Mammary epithelial cell (primary cell): ENCODE data around the gene ERVK3-1.

Experiments used
- EZH2 ChIP-seq: IDR thresholded peaks from 2 replicates; pipeline ENCODE4 v1.6.1; 2012; ENCODE audit warnings: low read length, inconsistent platforms, borderline replicate concordance
- TF ChIP-seq, protein P1 (sequence below), 2 donors: IDR thresholded peaks in 1 of 2; conservative IDR thresholded peaks in 1 of 2; 2 replicates each; pipeline ENCODE4 v1.5.1; 2011 to 2012; ENCODE audit warnings: inconsistent platforms in 2 of 2, low read length in 2 of 2, mild to moderate bottlenecking in 2 of 2, control low read depth in 1 of 2, low read depth in 1 of 2; ENCODE audit not compliant: insufficient read depth in 1 of 2; ENCODE audit errors: extremely low read depth in 1 of 2

DNA sequence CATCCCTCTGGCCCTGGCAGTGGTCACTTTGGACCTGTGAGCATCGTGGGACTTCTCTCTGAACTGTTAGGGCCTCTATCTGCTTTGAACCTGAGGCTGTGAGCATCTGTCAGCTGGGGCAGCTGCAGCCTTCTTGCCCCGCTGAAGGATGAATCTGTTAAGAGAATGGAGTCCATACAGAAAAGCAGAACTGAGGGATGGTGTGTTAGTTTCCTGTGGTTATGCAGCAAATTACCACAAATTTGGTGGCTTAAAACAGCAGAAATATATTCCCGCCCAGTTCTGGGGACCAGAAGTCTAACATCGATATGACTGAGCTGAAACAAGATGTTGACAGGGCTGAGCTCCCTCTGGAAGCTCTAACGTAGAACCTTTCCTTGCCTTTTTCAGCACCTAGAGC, 59.0 kb downstream of the ERVK3-1 start:
- TF ChIP-seq, protein P1, sequence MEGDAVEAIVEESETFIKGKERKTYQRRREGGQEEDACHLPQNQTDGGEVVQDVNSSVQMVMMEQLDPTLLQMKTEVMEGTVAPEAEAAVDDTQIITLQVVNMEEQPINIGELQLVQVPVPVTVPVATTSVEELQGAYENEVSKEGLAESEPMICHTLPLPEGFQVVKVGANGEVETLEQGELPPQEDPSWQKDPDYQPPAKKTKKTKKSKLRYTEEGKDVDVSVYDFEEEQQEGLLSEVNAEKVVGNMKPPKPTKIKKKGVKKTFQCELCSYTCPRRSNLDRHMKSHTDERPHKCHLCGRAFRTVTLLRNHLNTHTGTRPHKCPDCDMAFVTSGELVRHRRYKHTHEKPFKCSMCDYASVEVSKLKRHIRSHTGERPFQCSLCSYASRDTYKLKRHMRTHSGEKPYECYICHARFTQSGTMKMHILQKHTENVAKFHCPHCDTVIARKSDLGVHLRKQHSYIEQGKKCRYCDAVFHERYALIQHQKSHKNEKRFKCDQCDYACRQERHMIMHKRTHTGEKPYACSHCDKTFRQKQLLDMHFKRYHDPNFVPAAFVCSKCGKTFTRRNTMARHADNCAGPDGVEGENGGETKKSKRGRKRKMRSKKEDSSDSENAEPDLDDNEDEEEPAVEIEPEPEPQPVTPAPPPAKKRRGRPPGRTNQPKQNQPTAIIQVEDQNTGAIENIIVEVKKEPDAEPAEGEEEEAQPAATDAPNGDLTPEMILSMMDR (conservative IDR thresholded peaks at IDR 0.05 in 1 of 2, IDR thresholded peaks at IDR 0.05 in 1 of 2; ENCODE audit: extremely low read depth in 1 of 2, insufficient read depth in 1 of 2, low read depth in 1 of 2, low read length in 2 of 2), result no peak
- no peak for TF ChIP-seq EZH2
